Prostate gland (tissue), 2 donors: ENCODE results near the gene DACT1.

Experiments
- POLR2A ChIP-seq: fragments of 450-650 bp; IDR thresholded peaks from one replicate; pipeline ENCODE4 v1.6.1; 2016; ENCODE audit warnings: antibody characterized with exemption, mild to moderate bottlenecking
- POLR2AphosphoS5 ChIP-seq: sonication (generic); formaldehyde crosslinking; IDR thresholded peaks from one replicate; pipeline ENCODE4 v1.6.1; 2017; ENCODE audit warnings: antibody characterized with exemption
- TF ChIP-seq, protein P1 (sequence below), 4 experiments: fragments of 200-600 bp in 2 of 4; fragments of 450-650 bp in 2 of 4; sonication (generic) in 2 of 4; IDR thresholded peaks; 1 replicate in 3 of 4; 2 replicates in 1 of 4; pipeline ENCODE4 v1.5.1; 2016 to 2019; ENCODE audit warnings: antibody characterized with exemption in 4 of 4, mild to moderate bottlenecking in 2 of 4, moderate library complexity in 2 of 4

DNA sequence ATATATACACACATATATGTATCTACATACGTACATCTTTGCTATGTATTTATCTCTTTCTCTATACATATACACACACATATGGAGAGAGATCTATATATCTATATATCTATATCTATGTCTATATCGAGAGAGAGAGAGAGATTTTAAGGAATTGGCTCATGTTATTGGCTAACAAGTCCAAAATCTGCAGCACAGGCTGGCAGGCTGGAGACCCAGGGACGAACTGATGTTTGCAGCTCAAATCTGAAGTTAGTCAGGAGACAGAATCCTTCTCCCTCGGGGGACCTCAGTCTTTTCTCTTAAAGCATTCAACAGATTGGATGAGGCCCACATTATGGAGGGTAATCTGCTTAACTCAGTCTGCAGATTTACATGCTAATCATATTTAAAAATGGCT lies 40.7 kb upstream of the DACT1 start:
- TF ChIP-seq, protein P1, sequence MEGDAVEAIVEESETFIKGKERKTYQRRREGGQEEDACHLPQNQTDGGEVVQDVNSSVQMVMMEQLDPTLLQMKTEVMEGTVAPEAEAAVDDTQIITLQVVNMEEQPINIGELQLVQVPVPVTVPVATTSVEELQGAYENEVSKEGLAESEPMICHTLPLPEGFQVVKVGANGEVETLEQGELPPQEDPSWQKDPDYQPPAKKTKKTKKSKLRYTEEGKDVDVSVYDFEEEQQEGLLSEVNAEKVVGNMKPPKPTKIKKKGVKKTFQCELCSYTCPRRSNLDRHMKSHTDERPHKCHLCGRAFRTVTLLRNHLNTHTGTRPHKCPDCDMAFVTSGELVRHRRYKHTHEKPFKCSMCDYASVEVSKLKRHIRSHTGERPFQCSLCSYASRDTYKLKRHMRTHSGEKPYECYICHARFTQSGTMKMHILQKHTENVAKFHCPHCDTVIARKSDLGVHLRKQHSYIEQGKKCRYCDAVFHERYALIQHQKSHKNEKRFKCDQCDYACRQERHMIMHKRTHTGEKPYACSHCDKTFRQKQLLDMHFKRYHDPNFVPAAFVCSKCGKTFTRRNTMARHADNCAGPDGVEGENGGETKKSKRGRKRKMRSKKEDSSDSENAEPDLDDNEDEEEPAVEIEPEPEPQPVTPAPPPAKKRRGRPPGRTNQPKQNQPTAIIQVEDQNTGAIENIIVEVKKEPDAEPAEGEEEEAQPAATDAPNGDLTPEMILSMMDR (IDR thresholded peaks at IDR 0.05), result no peak
- no peak for TF ChIP-seq POLR2A
- no peak for TF ChIP-seq POLR2AphosphoS5
